NCI-H446 treated with DMSO at 0.1 percent for 48 hours (cell line): ENCODE data around the gene SPO11.

Experiments used
- DNase-seq: peaks from one replicate; lab custom pipeline; 2025; lab: John Stamatoyannopoulos, UW

SPO11 gene

DNA sequence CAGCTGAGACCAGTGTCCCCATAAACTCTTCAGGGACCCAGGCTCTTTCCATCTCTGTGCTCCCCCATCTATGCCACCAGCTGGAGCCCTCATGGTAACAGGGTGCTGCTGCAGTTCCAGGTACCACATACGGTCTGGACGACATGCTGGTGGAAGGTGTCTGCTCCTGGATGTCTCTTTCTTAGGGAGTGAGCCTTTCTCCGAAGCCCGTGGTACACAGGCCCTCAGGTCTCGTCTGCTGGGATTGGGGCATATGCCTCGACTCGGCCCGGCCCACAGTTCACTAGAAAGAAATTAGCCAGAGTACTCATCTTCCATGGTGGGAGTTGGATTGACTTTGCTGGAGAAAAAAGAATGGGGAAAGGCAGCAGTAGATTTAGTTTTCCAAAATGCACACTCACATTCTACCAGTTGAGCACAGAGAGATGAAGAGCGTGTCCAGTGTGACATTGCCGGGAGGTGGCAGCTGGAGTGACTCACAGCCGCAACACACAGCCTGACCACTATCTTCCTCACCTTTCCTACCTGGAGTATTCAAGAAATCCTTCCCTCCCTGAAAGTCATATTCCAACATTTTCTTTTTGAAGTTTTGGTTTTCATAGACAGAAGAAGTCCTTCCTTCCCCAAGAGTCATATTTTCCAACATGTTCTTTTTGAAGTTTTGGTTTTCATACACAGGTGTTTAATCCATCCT, 18.6 kb upstream of the SPO11 start:
- DNase-seq, result no peak

DNA sequence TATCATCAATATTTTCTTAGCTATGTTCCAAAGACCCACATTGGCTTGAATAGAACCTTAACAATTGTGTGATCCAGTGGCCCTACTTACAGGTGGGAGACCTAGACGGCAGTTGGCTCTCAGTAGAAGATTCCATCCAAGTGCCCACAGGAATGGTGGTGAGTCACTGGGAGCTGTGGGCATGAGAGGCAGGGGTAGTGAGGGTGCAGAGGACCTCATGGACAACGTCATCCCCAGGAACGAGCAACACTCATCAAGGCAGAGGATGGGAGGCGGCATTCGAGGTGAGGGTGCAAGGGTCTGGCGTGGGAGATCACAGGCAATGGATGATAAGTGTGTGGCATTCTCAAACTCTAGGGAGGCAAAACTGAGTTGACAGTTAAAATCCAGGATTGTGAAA, 17.5 kb upstream of the SPO11 start:
- DNase-seq, result no peak

DNA sequence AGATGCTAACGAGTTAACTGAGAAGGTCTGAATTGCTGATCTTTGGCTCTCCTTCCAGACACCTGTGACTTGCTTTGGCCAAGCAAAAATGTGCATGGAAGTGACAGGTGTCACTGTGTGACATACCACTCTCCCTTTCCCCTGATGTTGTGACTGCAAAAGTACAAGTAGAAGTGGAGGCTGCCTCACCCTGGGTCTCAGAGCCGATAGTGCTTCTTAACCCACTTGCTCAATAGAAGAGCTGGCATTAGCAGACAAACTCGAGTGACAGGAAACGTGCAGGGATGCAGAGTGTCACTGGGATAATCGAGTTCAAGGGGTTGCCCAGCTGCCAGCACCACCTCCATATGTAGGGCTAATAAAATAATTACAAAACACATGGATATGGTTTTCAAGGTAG, 16.4 kb upstream of the SPO11 start:
- DNase-seq, result no peak

DNA sequence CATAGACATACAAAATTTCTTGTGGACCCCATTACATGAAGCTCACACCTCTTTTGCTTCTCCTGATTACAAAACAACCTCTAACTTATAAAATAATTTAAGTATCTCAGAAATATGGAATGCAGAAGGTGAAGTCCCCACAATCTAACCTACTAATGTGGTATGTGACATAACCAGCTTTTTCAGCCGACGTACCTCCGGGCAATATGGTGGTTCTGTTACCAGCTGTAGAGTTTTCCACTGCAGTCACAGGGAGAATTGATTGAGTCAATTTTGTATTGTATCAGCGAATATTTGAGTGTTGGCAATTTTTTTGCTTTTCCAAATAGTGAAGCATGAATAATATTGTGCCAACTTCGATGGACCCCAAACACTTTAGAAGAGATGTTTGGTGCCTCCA, 15.7 kb upstream of the SPO11 start:
- DNase-seq, result no peak

DNA sequence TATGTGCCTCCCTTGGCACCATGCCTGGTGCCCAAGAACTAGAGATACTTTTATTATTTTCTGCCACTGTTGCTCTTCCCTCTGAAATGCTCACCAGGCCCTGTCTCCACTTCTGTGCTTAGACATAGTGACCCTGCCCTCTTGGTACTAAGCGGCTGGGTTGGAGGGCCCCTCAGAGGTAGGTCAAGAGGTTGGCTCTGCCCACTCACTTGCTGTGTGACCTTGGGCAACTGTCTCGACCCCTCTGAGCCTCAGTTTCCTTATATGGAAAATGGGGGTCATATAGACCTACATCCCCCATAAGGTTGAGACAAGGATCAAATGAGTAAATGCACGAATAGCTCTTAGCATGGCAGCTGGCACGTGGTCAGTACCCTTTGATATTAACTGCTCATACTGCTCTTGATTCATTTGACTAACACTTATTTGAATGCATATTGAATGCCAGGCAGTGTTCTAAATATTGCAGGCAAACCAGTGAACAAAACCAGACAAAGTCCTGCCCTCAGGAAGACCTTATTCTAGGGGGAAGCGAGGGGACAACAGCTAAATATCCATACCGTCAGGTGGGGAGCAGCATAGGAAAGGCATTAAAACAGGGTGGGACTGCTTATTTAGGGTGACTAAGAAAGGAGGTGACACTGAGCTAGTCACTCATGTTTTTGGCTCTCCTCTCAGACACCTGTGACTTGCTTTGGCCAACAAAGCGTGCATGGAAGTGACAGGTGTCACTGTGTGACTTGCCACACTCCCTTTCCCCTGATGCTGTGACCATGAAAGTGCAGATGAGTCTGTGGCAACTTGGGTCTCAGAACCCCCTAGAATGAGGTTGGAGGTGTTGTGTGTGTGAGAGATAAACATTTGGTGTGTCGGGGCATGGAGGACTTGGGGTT, 14.3 kb upstream of the SPO11 start:
- no peak for DNase-seq

DNA sequence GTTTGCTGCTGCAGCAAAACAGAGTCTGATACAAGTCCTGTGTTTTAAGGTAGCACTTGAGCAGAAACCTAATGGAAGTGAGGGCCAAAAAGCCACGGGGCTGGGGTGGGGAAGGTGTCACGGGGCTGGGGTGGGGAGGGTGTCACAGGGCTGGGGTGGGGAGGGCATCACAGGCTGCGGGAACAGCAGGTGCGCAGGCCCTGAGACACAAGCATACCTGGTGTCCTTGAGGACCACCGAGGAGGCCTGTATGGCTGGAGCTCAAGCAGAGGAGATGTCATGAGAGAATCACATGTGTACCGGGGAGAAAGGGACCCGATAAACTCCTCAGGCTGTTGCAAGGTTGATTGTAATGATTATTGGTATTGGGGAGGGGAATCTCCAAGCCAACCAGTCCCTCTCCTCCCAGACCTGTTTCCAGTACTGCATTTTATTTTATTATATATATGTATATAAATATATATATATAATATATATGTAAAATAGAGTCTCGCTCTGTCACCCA, 13.6 kb upstream of the SPO11 start:
- no peak for DNase-seq

DNA sequence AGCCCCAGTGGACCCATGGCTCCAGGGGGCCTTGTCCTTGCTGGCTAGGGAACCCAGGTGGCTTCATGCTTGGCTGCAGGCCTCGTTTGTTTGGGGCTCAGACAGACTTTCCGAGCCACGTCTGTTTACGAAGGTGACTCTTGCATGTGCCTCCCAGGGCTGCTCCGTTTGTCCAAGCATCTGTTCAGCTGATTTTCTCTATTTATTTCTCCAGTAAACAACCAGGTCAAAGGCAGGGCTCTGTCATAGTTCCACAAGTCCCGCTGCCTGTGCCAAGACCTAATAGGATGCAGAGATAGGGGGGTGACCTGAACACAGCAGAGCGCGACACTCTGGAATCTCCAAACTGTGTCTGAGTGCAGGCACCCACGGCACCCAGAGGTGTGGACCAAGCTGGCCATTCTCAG, 12.8 kb upstream of the SPO11 start:
- DNase-seq, result no peak

DNA sequence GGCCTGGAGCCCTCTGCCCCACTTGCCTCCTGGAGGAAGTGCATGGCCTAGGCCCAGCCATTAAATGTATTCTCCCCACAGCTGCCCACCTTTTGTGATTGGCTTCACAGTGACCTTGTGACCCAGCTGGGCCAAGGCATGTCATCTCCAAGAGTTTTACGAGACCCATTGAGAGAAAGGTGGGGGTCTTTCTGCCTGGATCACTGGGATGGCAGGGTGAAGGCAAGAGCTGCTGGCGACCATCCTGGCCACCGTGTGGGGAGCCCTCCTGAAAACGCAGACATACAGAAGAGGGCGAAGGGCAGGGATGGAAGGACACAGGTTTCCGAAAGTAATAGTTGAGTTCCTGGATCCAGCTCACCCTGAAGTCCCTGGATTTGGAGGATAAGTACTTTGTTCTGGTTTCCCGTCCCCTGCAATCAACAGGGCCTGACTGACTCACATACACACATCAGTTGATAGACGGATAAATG, 12.3 kb upstream of the SPO11 start:
- DNase-seq, result no peak

DNA sequence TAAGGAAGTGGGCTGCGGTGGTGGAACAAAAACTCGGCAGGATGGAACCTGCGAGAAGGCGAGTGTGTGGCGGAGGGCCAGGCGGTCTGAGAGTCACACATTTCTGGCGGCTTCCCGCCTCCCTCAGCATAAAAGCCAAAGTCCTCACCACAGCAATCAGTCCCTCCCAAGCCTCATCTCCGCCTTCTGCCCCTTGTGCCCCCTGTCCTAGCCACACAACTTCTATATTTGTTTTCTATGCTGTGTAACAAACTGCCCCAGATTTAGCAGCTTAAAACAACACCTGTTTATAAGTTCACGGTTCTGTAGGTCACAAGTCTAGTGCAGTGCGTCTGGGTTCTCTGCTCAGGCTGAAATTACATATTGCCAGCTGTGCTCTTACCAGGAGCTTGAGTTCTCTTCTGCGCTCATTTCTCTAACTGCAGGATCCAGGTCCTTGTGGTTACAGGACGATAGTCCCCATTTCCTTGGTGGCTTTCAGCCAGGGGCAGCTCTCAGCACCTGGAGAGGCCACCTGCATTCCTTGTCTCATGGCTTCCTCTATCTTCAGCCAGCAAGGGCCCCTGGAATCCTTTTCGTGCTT, 11.7 kb upstream of the SPO11 start:
- DNase-seq, result no peak

DNA sequence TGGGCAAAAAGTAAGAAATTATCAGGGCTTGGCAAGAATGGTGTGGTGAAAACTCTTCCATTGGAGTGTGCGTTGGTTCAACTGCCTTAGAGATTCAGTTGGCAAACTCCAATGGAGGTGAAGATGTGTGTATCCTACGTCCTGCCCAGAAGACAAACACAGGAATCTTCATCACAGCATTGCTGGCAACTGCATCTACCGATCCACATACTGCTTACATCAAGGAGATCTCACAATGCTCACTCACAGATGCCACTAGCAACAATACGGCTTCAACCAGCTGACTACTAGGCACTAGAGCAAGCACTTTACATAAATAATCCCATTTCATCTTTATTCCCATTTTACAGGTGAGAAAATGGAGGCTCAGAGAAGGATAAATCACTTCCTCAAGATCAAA, 10.0 kb upstream of the SPO11 start:
- DNase-seq, result no peak

DNA sequence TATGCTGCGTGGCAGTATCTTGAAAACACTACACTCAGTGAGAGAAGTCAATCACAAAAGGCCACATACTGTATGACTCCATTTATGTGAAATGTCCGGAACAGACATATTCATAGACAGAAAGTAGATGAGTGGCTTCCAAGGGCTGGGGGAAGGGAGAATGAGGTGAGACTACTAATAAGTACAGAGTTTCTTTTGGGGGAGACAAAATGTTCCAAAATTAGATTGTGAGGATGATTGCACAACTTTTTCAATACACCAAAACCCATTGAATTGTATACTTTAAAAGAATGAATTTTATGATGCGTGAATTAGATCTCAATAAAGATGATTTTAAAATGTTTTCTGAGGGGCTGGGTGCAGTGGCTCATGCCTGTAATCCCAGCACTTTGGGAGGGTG, 9.2 kb upstream of the SPO11 start:
- DNase-seq, result no peak

DNA sequence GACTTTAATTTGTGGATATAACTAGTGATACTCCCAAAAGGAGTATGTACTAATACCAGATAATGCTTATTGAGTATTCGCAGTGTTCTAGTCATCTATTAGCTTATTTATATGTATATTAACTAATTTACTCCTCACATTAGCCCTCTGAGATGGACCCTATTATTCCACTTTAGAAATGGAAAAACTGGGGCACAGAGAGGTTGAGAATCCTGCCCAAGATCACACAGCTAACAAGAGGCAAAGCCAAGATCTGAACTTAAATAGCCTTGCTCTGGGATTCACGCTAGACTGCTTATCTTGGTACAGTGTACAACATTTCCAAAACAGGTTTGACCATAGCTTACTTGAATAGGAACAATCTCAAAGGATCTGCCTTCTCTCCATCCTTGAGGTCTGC, 8.5 kb upstream of the SPO11 start:
- DNase-seq, result no peak

DNA sequence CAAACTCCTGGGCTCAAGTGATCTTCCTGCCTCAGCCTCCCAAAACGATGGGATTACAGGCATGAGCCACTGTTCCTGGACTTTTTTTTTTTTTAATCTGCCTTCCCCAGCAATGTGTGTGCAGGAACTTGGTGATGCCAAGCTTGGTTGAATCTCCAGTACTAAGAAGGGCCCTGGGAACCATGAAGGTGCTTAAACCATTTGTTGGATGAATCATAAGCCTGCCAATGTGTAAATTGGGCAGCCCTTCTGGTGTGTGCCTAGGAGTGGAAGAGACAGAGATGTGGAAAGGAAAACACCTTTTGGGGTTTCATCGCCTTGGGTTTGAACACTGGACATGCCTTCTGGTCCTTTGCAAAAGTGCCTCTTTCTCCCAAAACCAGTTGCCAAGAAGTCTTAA, 7.1 kb upstream of the SPO11 start:
- no peak for DNase-seq

DNA sequence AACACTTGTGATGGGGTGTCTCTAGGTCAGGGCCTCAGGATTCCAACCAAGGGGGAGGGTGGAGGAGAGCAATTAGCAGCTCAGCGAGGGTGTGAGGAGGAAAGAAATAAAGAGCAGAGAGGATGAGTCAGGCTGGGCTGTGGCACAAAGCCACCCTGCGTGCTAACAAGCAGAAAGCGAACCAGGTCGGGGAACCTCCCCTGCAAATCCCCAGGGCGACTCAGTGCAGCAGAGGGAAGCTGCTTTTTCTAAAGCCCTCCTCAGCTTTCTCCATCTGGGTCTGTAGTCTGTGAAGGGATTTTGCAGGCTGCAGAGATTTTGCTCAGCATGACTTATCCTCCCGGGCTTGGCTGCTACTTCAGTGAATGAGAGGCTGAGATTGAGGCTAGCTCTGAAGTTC, 6.6 kb upstream of the SPO11 start:
- no peak for DNase-seq

DNA sequence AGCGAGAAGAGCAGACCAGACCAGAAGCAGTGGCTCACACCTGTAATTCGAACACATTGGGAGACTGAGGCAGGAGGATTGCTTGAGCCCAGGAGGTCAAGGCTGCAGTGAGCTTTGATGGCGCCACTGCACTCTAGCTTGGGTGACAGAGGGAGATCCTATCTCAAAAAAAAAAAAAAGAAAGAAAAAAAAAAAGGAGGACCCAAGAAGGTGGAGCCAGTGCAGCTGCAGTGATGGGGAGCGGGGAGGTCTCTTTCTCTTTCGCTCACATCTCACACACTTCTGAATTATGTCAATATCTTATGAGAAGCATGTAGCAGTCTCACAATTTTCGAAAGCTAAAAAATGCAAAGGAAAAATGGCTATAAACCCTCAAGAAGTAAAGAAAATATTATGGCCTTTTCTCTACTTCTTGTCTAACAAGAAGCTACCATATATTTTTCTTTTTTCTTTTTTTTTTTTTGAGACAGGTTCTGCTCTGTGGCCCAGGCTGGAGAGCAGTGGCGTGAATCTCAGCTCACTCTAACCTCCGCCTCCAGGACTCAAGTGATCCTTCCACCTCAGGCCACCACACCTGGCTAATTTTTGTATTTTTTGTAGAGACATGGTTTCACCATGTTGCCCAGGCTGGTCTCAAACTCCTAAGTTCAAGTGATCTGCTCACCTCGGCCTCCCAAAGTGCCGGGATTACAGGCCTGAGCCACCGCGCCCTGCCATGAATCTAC, 3.8 kb upstream of the SPO11 start:
- DNase-seq, result no peak

DNA sequence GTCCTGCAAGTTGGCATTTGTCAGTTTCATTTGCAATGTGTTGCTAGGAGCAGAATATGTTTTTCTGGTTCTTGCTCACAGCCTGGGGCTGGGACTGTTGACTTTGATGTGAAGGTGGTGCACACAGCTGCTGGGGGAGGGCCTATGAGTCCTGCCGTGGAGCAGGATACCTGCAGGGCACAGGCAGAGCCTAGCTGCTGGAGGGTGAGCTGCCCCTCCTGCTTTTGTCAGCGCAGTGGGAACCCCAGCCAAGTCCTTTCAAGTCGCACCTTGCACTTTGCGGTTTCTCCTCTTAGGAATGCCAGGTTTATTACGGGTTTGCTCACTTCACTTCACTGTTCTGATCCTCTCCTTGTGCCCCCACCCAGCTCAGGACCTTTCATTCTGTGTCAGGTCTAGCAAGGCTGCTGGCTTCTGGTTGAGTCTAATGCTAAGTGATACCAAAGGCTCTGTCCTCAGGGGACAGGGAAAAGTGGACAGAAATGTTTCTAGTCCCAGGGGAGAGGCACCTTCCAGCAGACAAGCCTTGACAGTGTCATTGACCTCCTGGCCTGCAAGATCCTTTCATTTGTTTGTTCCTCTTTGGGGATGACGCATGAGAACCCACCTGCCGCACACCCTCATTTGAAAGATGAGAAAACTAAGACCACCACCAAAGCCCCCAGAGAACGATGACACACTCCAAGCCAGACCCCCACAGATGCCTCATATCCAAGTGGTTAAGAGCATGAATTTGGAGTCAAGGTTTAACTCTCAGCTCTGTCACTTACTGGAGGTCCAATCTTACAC, 2.7 kb upstream of the SPO11 start:
- DNase-seq, result no peak

DNA sequence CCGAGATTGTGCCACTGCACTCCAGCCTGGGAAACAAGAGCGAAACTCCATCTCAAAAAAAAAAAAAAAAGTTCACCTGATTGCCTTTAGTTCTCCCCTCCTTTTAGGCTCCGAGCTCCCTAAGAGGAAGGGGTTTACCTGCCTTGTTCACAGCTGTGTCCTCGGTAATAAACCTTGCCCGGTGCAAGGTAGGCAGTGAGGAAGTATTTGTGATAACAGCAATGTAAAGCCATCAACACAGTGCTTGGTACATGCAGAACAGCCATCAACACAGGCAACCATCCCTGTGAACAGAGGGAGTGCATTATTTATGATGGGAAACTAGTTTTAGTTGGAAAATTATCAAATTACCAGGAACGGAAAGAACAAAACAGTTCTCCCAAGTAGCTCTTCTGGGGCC, 1.8 kb upstream of the SPO11 start:
- DNase-seq, result no peak

DNA sequence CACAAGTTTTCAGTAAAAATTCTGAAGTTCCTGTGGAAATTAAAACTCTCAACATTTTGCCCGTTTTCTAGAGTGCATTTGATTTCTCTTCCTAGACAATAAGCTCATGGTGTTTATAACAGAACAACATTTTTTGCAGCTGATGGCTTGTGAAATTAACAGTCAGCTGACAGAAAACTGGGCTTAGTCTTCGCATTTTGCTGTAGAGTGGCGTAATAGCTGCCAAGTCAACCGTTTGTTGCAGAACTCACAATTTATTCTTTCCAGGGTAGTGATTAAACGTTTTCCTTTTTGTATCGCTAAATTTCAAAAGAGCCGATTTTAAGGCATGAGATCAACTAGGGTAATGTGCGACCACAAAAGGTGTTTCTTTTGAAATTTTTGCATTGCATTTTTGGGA, 1.4 kb downstream of the SPO11 start:
- DNase-seq, result no peak

DNA sequence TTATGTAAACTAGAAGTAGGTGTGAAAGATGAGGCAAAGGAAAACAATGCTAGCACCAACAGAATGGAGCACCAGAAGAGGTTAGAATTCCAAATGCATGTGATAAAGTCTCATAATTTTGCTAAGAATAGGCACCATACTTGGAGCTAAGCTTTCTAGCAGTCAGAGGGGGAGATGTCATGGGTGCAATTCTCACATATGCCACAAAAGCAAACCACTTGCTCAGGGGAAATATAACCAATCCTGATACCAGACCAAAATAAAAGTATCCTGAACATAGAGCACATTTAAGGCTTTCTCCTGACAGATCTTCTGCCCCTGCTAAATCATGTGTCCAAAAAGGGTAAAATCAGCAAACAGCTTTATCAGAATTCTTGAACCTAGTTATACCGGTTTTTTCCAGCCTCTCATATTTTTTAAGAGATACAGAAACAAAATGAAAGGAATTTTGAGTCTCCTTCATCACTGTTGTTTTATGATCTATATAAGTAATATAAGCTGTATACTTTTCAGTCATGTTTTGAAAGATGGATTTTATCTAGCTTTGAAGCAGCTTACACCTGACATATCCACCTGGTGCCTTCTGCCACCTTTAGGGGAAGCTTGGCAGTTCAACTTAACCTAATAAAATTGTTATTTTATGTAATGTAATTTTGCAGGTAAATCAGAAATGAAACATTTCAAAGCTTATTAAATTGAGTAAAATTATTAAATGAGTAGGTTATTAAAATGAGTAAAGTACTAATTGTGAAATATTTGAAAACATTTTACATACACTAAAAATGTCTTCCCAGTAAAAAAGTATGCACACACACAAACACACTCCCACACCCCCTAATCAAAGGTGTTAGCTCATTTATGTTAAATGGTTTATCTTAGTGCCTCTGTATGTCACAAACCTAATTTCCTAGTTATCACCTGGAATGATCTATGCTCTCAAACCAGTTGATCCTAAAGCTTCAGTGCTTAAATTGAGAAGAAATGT, 2.8 kb downstream of the SPO11 start:
- no peak for DNase-seq

DNA sequence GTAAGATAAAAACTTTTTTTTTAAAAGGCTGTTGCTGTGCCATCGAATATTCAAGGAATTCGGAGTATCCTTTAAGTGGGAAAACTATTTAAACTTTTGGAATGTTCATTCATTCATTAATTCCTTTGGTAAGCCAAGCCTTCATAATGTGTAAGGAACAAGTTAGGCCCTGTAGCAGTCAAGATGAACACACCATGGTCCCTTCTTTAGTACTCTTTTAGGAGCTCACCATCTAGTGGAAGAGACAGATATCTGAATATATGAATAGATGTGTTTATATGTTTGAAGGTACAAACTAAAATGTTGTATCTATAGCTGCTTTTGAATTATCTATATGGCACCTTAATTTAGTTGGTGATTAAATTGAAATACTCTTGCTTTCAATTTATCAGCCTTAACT, 5.8 kb downstream of the SPO11 start:
- DNase-seq, result no peak
